OCI-LY7 (cell line): ENCODE results near the gene PADI6. TPM values are rescaled to one million over a fixed set of nuclear protein-coding genes. Genes with fewer than 3 reads are reported as not detected.

Experiments
- BruUV-seq: library from RNA; stranded (reverse); fragments of 400-500 nt; replicated peaks from 2 replicates; lab custom pipeline; 2021; lab: Mats Ljungman, UMichigan
- CTCF ChIA-PET: fragments of 300-600 bp; sonication (Branson Sonifier 250); formaldehyde crosslinking; loops from one replicate; lab custom pipeline; 2022; ENCODE audit warnings: antibody characterized with exemption; ENCODE audit not compliant: unreplicated experiment; lab: Charles Lee
- POLR2A ChIA-PET: fragments of 300-600 bp; sonication (Branson Sonifier 250); formaldehyde crosslinking; loops from one replicate; lab custom pipeline; 2022; ENCODE audit warnings: antibody characterized with exemption; lab: Charles Lee
- DNase-seq: peaks from one replicate; pipeline ENCODE4 v3.0.0-alpha.2; 2015; ENCODE audit warnings: low spot score
- H2AFZ ChIP-seq: fragments of 200-600 bp; sonication (generic), shearing (Covaris generic); 2 replicates; pipeline ENCODE4 v1.6.1; 2014; ENCODE audit warnings: mild to moderate bottlenecking, antibody characterized with exemption, low read length, moderate library complexity
- H3K27ac ChIP-seq: fragments of 200-600 bp; sonication (generic); 2 replicates; pipeline ENCODE4 v1.5.1; 2014; ENCODE audit warnings: mixed run types, low read depth, mild to moderate bottlenecking, moderate library complexity, low read length, inconsistent platforms; ENCODE audit not compliant: poor library complexity, severe bottlenecking
- H3K36me3 ChIP-seq: fragments of 200-600 bp; sonication (generic); 2 replicates; pipeline ENCODE4 v1.6.1; 2014; ENCODE audit warnings: mild to moderate bottlenecking, antibody characterized with exemption, low read length, moderate library complexity, mixed read lengths; ENCODE audit not compliant: insufficient read depth
- H3K4me1 ChIP-seq: fragments of 200-600 bp; sonication (generic); 2 replicates; pipeline ENCODE4 v1.5.1; 2014; ENCODE audit warnings: mild to moderate bottlenecking, low read length; ENCODE audit not compliant: insufficient read depth, poor library complexity, severe bottlenecking
- H3K4me2 ChIP-seq: fragments of 200-600 bp; sonication (generic); 2 replicates; pipeline ENCODE4 v1.6.1; 2014; ENCODE audit warnings: mild to moderate bottlenecking, low read length
- H3K4me3 ChIP-seq: fragments of 200-600 bp; sonication (generic); 2 replicates; pipeline ENCODE4 v1.5.1; 2014; ENCODE audit warnings: mild to moderate bottlenecking, low read depth, low read length; ENCODE audit not compliant: poor library complexity, severe bottlenecking
- H3K79me2 ChIP-seq: fragments of 200-600 bp; sonication (generic); 2 replicates; pipeline ENCODE4 v1.6.1; 2016; ENCODE audit warnings: low read depth, mild to moderate bottlenecking, low read length, moderate library complexity, mixed read lengths; ENCODE audit not compliant: insufficient read depth
- H3K9me2 ChIP-seq: fragments of 200-600 bp; sonication (generic); 2 replicates; pipeline ENCODE4 v1.6.1; 2016; ENCODE audit warnings: mild to moderate bottlenecking, low read length, mixed read lengths; ENCODE audit not compliant: insufficient read depth
- H3K9me3 ChIP-seq: fragments of 200-600 bp; sonication (generic); 2 replicates; pipeline ENCODE4 v1.6.1; 2014; ENCODE audit warnings: mild to moderate bottlenecking, mixed run types, low read length, mixed read lengths
- H4K20me1 ChIP-seq: fragments of 200-600 bp; sonication (generic); 2 replicates; pipeline ENCODE4 v1.6.1; 2014; ENCODE audit warnings: mild to moderate bottlenecking, antibody characterized with exemption, low read length, moderate library complexity, mixed read lengths; ENCODE audit not compliant: insufficient read depth
- EZH2phosphoT487 ChIP-seq: fragments of 200-600 bp; sonication (generic); IDR thresholded peaks from 2 replicates; pipeline ENCODE4 v1.6.1; 2018; ENCODE audit warnings: low read depth, borderline replicate concordance, mild to moderate bottlenecking, mixed run types, antibody characterized with exemption, low read length, moderate library complexity, mixed read lengths
- intact Hi-C: fragments of 100-400 bp; cut with micrococcal nuclease; formaldehyde crosslinking; loops from one replicate; pipeline ENCODE4 v1.10.0; 2022; ENCODE audit not compliant: unreplicated experiment
- total RNA-seq, 2 experiments: library from RNA; depleted of rRNA in 1 of 2; stranded (reverse); fragments of >200 nt in 1 of 2; shearing (Covaris generic) in 1 of 2; gene quantifications; 2 replicates each; pipeline ENCODE4 v1.2.3, GENCODE V29; 2014 to 2022
- TF ChIP-seq, protein P1 (sequence below): fragments of 200-600 bp; sonication (generic); conservative IDR thresholded peaks from 2 replicates; pipeline ENCODE4 v1.5.1; 2014; ENCODE audit warnings: mild to moderate bottlenecking, antibody characterized with exemption, low read length, moderate library complexity, mixed read lengths

PADI6 gene
- total RNA-seq, 2 experiments from 2014 or later = not detected

DNA sequence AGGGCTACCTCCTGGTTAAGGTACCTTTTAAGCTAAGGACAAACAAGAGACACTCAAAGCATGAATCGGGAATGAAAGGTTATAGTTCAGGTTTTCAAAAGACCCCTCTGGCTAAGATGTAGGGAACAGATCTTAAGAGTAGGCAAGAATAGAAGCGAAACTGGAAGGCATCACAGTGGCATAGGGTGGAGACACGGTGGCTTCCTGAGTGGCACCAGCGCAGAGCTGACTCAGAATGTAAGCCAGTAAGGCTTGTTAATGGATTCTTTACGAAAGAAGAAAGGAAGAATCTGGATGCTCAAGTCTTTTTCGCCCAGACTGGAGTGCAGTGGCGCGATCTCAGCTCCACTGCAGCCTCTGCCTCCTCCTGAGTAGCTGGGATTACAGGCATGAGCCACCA lies 21.2 kb downstream of the PADI6 start:
- no TSS peak for BruUV-seq
- intact Hi-C loops = no loop called here
- H3K4me3 ChIP-seq = no peak overlapping the region
- H2AFZ ChIP-seq = no peak overlapping the region
- no peak overlapping the region for H3K27ac ChIP-seq
- no peaks in the 10 kb centered on the region for H3K79me2 ChIP-seq
- no peaks in the 10 kb centered on the region for H3K9me2 ChIP-seq
- DNase-seq = no peak
- TF ChIP-seq, protein P1, sequence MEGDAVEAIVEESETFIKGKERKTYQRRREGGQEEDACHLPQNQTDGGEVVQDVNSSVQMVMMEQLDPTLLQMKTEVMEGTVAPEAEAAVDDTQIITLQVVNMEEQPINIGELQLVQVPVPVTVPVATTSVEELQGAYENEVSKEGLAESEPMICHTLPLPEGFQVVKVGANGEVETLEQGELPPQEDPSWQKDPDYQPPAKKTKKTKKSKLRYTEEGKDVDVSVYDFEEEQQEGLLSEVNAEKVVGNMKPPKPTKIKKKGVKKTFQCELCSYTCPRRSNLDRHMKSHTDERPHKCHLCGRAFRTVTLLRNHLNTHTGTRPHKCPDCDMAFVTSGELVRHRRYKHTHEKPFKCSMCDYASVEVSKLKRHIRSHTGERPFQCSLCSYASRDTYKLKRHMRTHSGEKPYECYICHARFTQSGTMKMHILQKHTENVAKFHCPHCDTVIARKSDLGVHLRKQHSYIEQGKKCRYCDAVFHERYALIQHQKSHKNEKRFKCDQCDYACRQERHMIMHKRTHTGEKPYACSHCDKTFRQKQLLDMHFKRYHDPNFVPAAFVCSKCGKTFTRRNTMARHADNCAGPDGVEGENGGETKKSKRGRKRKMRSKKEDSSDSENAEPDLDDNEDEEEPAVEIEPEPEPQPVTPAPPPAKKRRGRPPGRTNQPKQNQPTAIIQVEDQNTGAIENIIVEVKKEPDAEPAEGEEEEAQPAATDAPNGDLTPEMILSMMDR = no peak
- no peak for TF ChIP-seq EZH2phosphoT487
- no peaks in the 10 kb centered on the region for H4K20me1 ChIP-seq
- no peaks in the 10 kb centered on the region for H3K9me3 ChIP-seq
- ChIA-PET CTCF (no interaction called here), POLR2A (no interaction called here)
- no peak overlapping the region for H3K4me2 ChIP-seq
- no peaks in the 10 kb centered on the region for H3K4me1 ChIP-seq
- H3K36me3 ChIP-seq = no peaks in the 10 kb centered on the region

DNA sequence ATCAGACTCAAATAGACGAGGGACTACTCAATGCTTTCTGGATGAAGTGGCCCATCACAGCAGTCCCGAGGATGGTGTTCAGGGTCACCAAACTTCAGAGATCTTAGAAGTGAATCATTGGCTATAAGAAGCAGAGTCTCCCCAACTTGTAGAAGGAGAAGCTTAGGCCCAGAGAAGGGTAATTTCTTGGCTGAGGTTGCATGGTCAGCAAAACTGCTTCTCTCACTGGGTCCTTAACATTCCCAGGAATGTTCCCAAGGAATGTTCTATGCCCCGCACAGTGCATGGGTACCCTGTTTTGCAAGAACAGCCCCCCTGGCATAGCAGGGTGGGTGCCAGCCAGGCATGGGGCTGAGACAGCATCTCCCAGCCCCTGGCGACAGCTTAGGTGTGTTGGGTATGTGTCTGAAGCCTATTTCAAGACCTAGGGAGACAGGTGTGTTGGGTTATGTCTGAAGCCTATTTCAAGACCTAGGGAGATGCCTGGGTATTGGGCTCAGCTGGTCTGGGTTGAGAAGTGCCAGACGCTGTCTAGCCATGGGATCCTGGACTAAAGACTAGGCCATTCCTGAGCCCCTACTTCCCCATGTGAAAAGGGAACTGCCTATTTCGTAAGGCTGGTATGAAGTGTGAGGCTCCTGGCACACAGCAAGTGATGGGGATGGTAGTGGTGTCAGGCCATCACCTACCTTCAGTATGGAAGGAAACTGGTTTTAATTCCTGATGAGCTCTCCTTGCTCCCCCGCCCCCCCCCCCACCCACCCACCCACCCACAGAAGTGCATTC lies 26.1 kb downstream of the PADI6 start:
- H2AFZ ChIP-seq = no peak overlapping the region

More for the DNA sequence above, 26.1 kb downstream of the PADI6 start:
- no peaks in the 10 kb centered on the region for H3K9me3 ChIP-seq
- no peak for DNase-seq
- no peaks in the 10 kb centered on the region for H3K36me3 ChIP-seq
- intact Hi-C loops = no loop called here
- no peaks in the 10 kb centered on the region for H3K79me2 ChIP-seq
- no TSS peak for BruUV-seq
- no peak overlapping the region for H3K4me2 ChIP-seq
- TF ChIP-seq EZH2phosphoT487 = no peak
- TF ChIP-seq, protein P1 = no peak
- ChIA-PET CTCF (no interaction called here), POLR2A (no interaction called here)
- H3K27ac ChIP-seq = no peak overlapping the region
- no peaks in the 10 kb centered on the region for H3K4me1 ChIP-seq
- H3K4me3 ChIP-seq = no peak overlapping the region
- H3K9me2 ChIP-seq = no peaks in the 10 kb centered on the region
- no peaks in the 10 kb centered on the region; the same call in 1 of the 2 replicates for H4K20me1 ChIP-seq
